Cardiac fibroblast (primary cell): Measurements from ENCODE around the gene NCL.

Experiments used
- DNase-seq, 2 donors: peaks; one replicate each; pipeline versions ENCODE4 v3.0.0 to v3.0.0-alpha.2; 2010; ENCODE audit warnings: low read depth in 2 of 2
- H3K4me3 ChIP-seq, 2 donors: replicated peaks in 1 of 2; 1 replicate in 1 of 2; 2 replicates in 1 of 2; pipeline ENCODE4 v1.5.1; 2011; ENCODE audit warnings: low read depth in 2 of 2, low read length in 2 of 2, mild to moderate bottlenecking in 2 of 2, moderate library complexity in 1 of 2
- TF ChIP-seq, protein P1 (sequence below): IDR thresholded peaks from one replicate; pipeline ENCODE4 v1.5.1; 2011; ENCODE audit warnings: low read depth, mild to moderate bottlenecking, low read length, inconsistent platforms

NCL gene, protein sequence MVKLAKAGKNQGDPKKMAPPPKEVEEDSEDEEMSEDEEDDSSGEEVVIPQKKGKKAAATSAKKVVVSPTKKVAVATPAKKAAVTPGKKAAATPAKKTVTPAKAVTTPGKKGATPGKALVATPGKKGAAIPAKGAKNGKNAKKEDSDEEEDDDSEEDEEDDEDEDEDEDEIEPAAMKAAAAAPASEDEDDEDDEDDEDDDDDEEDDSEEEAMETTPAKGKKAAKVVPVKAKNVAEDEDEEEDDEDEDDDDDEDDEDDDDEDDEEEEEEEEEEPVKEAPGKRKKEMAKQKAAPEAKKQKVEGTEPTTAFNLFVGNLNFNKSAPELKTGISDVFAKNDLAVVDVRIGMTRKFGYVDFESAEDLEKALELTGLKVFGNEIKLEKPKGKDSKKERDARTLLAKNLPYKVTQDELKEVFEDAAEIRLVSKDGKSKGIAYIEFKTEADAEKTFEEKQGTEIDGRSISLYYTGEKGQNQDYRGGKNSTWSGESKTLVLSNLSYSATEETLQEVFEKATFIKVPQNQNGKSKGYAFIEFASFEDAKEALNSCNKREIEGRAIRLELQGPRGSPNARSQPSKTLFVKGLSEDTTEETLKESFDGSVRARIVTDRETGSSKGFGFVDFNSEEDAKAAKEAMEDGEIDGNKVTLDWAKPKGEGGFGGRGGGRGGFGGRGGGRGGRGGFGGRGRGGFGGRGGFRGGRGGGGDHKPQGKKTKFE

DNA sequence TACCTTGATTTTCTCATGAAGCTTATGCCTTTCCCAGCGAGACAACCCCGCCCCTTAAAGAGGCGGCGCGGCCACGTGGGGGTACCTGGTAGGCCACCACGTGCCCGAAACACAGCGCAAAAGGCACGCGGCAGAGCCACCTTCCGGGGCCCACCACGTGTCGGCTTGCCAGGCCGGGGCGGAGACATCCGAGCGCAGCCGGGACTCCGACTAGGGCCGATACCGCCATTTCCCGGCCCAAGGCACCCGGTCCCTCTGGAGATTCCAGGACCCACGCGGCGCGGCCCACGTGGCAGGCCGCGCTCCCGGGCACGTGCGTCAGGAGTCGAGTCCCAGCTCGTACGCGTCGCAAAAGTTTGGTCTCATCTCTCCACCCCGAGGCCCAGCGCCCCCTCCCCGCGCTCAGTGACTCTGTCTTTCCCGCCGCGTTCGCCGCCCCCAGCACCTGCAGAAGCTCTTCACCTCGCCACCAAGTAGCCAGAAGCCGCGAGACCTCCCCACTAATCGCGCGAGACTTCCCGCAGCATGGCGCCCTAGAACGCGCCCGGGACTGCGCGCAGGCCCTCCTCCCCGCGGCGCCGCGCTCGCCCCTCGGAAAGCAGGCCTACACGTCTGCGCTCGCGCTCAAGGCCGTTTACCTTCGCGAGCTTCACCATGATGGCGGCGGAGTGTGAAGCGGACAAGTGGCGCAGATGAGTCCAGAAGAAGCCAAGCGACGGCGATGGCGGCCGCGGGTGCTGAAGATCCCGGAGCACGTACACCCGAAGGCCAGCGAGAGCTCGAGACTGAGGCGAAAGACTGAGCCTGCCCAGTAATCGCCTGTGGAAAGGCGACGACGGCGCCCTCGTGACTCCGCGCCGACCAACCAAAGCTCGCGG is at the start of gene NCL:
NCL (minus strand) TSS at position 787 of the 878 bp plus-strand sequence; CDS start at position 656, 131 bp downstream.
- peak; percentile 89 to 99 for DNase-seq
- peak within 1 kb of the TSS; percentile 100 for H3K4me3 ChIP-seq
- TF ChIP-seq, protein P1, sequence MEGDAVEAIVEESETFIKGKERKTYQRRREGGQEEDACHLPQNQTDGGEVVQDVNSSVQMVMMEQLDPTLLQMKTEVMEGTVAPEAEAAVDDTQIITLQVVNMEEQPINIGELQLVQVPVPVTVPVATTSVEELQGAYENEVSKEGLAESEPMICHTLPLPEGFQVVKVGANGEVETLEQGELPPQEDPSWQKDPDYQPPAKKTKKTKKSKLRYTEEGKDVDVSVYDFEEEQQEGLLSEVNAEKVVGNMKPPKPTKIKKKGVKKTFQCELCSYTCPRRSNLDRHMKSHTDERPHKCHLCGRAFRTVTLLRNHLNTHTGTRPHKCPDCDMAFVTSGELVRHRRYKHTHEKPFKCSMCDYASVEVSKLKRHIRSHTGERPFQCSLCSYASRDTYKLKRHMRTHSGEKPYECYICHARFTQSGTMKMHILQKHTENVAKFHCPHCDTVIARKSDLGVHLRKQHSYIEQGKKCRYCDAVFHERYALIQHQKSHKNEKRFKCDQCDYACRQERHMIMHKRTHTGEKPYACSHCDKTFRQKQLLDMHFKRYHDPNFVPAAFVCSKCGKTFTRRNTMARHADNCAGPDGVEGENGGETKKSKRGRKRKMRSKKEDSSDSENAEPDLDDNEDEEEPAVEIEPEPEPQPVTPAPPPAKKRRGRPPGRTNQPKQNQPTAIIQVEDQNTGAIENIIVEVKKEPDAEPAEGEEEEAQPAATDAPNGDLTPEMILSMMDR = no peak

DNA sequence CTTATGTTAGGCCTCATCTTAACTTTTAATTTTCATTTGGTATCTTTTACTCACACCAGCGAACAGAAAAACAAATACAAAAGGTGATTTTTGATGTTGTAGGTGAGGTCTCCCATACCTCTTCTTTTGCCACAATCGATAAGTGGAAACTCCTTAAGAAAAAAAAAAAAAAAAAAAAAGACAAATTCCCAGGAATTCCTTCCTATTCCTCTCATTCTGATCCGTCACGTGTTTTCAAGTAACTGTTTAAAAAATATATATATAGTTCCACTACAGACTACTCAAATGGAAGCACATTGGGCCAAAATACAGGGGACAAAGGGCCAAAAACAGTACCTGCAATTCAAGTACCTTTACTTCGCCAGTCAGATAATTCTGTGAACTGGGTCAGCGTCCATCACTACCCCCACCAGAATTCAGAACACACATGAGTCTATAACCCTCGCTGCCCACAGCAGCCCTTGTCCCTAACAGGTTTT is 49.5 kb upstream of the NCL start:
- TF ChIP-seq, protein P1 = no peak
- peak overlapping the region; percentile 69 to 82 for H3K4me3 ChIP-seq

DNA sequence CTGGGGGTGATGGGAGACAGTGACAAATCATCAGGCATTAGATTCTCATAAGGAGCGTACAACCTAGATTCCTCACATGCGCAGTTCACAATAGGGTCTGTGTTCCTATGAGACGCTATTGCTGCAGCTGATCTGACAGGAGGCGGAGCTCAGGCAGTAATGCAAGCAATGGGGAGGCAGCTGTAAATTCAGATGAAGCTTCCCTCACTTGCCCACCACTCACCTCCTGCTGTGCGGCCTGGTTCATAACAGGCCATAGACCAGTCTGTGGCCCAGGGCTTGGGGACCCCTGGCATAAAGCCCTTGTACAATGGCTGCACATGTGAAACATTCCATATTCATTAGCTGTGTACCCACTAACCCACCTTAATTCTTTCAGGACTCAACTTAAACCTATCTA is 47.9 kb upstream of the NCL start:
- no peak overlapping the region for H3K4me3 ChIP-seq
- TF ChIP-seq, protein P1 = no peak
- DNase-seq = peak; percentile 48 to 58

More for the DNA sequence above, 49.5 kb upstream of the NCL start:
- no peak for DNase-seq

DNA sequence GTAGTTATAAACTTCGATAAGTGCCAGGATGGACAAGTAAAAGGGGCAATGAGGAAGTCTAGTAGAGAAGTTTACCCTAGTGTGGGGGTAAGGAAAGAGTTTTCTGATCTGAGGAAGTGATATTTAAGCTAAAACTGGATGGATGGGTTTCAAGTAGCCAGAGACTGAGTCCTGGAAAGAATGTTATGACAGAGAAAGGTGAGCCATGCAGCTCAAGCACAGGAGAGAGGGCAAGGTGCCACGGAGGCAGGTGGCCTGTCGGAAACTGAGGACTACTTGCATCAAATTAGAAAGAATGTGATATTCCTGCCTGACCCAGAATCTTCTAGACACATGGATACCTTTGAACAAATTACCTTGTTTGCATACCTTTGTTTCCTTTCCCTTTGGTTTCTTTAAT is 39.5 kb upstream of the NCL start:
- no peak for DNase-seq
- TF ChIP-seq, protein P1 = no peak
- H3K4me3 ChIP-seq = no peak overlapping the region

DNA sequence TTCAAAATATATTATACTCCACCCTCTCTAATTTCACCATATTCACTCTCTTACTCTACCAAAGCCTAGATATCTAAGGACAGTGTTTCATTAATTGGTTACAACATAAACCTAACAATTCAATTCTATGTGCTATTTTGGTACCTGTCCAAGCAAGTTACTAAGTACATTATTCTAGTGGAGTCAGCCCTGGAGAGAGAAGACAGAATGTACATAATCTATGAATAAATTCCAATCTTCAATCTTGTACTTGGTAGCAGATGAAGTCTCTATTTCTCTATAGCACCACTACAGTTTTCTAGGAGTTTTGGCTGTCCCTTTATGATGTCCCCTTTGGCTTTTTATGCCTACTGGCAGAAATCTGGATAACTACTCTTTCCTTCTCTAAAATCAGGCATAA is 38.3 kb upstream of the NCL start:
- H3K4me3 ChIP-seq = no peak overlapping the region
- DNase-seq = no peak
- TF ChIP-seq, protein P1 = no peak

DNA sequence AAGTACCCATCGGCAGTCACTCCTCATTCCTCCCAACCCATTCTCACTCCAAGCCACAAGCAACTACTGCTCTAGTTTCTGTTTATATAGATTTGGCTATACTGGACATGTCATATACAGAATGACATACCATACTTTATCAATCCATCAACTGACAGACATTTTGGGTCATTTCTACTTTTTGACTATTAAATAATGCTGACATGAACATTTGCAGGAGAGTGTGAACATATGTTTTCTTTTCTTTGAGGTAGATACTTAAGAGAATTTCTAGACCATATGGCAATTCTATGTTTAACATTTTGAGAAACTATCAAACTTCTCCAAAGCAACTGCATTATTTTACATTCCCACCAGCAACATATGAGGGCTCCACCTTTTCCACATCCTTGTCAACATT is 33.4 kb upstream of the NCL start:
- no peak for DNase-seq
- TF ChIP-seq, protein P1 = no peak
- no peak overlapping the region for H3K4me3 ChIP-seq
